GM19099 (cell line): Measurements from ENCODE around the gene GPR107.

ENCODE experiments used
- POLR2A ChIP-seq: IDR thresholded peaks from 3 replicates; pipeline ENCODE4 v1.6.1; 2011; ENCODE audit warnings: low read depth; ENCODE audit not compliant: insufficient read length; ENCODE audit errors: extremely low read depth

The GPR107 gene

GRCh38 chr9:130110596-130111021, 56.9 kb downstream of the GPR107 start:
- TF ChIP-seq POLR2A = no peak

GRCh38 chr9:130111786-130112537, 58.3 kb downstream of the GPR107 start:
- TF ChIP-seq POLR2A = no peak

GRCh38 chr9:130112538-130113151, 58.9 kb downstream of the GPR107 start:
- TF ChIP-seq POLR2A = no peak

- TF ChIP-seq POLR2A = no peak
Measured at GRCh38 chr9:130114741-130115140, 61.0 kb downstream of the GPR107 start.

- TF ChIP-seq POLR2A = no peak
Measured at GRCh38 chr9:130116346-130116745, 62.6 kb downstream of the GPR107 start.

- no peak for TF ChIP-seq POLR2A
Measured at GRCh38 chr9:130117376-130117775, 63.7 kb downstream of the GPR107 start.

- TF ChIP-seq POLR2A = no peak
Measured at GRCh38 chr9:130117816-130118632, 64.3 kb downstream of the GPR107 start.

- TF ChIP-seq POLR2A = no peak
Measured at GRCh38 chr9:130118841-130119518, 65.3 kb downstream of the GPR107 start.

GRCh38 chr9:130119519-130120298, 66.0 kb downstream of the GPR107 start:
- TF ChIP-seq POLR2A = no peak

GRCh38 chr9:130120299-130120587, 66.5 kb downstream of the GPR107 start:
- no peak for TF ChIP-seq POLR2A

- TF ChIP-seq POLR2A = no peak
Measured at GRCh38 chr9:130120832-130121231, 67.1 kb downstream of the GPR107 start.

- no peak for TF ChIP-seq POLR2A
Measured at GRCh38 chr9:130122456-130122855, 68.8 kb downstream of the GPR107 start.

GRCh38 chr9:130124085-130124860, 70.6 kb downstream of the GPR107 start:
- no peak for TF ChIP-seq POLR2A

GRCh38 chr9:130126721-130127433, 73.2 kb downstream of the GPR107 start:
- no peak for TF ChIP-seq POLR2A

- peak; percentile 48 for TF ChIP-seq POLR2A
Measured at GRCh38 chr9:130128251-130128650, 74.5 kb downstream of the GPR107 start.
